MCF 10A (cell line): ENCODE data around the gene VAMP4. TPM values are rescaled to one million over a fixed set of nuclear protein-coding genes. Genes with fewer than 3 reads are reported as not detected.
"Not testable (repeated sequence)": the region's sequence is repeated elsewhere in the genome, so short reads cannot be mapped to it uniquely, and the experiment has no call there.

Source experiments
- BruUV-seq: library from RNA; stranded (reverse); fragments of 400-500 nt; replicated peaks from 2 replicates; lab custom pipeline; 2021; lab: Mats Ljungman, UMichigan
- CTCF ChIA-PET: fragments of 300-600 bp; sonication (Branson Sonifier 250); formaldehyde crosslinking; extraction: SDS; loops from one replicate; lab custom pipeline; 2021; ENCODE audit warnings: antibody characterized with exemption, inconsistent platforms; lab: Yijun Ruan, JAX
- POLR2A ChIA-PET: fragments of 300-600, 350-650 bp; sonication (Branson Sonifier 250); formaldehyde crosslinking; extraction: SDS; loops from one replicate; lab custom pipeline; 2020; ENCODE audit warnings: antibody characterized with exemption, inconsistent platforms; lab: Yijun Ruan, JAX
- DNase-seq: peaks from one replicate; pipeline ENCODE4 v3.0.0-alpha.2; 2018; ENCODE audit not compliant: unreplicated experiment
- H3K27ac Mint-ChIP-seq: one replicate; pipeline ENCODE4 v1.8.0; 2022; ENCODE audit warnings: mild to moderate bottlenecking, low read depth, mixed read lengths; ENCODE audit not compliant: unreplicated experiment
- H3K27me3 Mint-ChIP-seq: one replicate; pipeline ENCODE4 v1.8.0; 2022; ENCODE audit warnings: mixed read lengths; ENCODE audit not compliant: insufficient read depth, unreplicated experiment
- H3K36me3 Mint-ChIP-seq: one replicate; pipeline ENCODE4 v1.8.0; 2022; ENCODE audit warnings: mild to moderate bottlenecking, moderate library complexity, mixed read lengths; ENCODE audit not compliant: insufficient read depth, unreplicated experiment
- H3K4me1 Mint-ChIP-seq: one replicate; pipeline ENCODE4 v1.8.0; 2022; ENCODE audit warnings: mixed read lengths; ENCODE audit not compliant: insufficient read depth, unreplicated experiment
- H3K4me3 Mint-ChIP-seq: one replicate; pipeline ENCODE4 v1.8.0; 2022; ENCODE audit warnings: mild to moderate bottlenecking, moderate library complexity, mixed read lengths; ENCODE audit not compliant: unreplicated experiment
- H3K9me3 Mint-ChIP-seq: one replicate; pipeline ENCODE4 v1.8.0; 2022; ENCODE audit warnings: mixed read lengths; ENCODE audit not compliant: unreplicated experiment
- intact Hi-C: fragments of 100-400 bp; cut with micrococcal nuclease; formaldehyde crosslinking; loops from 2 replicates; pipeline ENCODE4 v1.14.1; 2022
- total RNA-seq: library from RNA; stranded (reverse); gene quantifications from 2 replicates; pipeline ENCODE4 v1.2.3, GENCODE V29; 2022
- TF ChIP-seq, protein P1 (sequence below): fragments of 200-600 bp; IDR thresholded peaks from one replicate; pipeline ENCODE4 v1.8.0; 2022; ENCODE audit warnings: antibody characterized with exemption, mild to moderate bottlenecking; ENCODE audit not compliant: unreplicated experiment

The VAMP4 gene
- total RNA-seq, 1 experiment from 2014 or later = 20.2 TPM

DNA sequence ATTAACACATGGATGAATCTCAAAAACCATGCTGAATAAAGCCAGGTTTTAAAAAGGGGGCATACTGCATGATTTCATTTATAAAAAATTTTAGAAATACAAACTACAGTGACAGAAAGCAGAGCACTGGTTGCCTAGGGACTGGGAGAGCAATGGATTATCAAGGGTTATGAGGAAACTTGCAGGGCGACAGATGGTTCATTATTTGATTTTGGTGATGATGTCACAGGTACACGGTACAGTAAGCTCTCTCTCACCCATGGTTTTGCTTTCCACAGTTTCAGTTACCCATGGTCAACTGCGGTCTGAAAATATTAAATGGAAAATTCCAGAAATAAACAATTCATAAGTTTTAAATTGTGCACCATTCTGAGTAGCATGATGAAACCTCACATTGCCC is 14.1 kb downstream of the VAMP4 start:
- ChIA-PET POLR2A (interaction anchor here (0.6 to 3.4 kb wide), 3 partner anchors 8 to 13 kb away, joined by 3 to 27 read pairs (median 3); partner anchors contain the start of gene VAMP4), CTCF (interaction anchor here (1.1 kb wide), 1 partner anchor 258 kb away, joined by 4 read pairs; no protein-coding TSS in a partner anchor)
- TF ChIP-seq, protein P1, sequence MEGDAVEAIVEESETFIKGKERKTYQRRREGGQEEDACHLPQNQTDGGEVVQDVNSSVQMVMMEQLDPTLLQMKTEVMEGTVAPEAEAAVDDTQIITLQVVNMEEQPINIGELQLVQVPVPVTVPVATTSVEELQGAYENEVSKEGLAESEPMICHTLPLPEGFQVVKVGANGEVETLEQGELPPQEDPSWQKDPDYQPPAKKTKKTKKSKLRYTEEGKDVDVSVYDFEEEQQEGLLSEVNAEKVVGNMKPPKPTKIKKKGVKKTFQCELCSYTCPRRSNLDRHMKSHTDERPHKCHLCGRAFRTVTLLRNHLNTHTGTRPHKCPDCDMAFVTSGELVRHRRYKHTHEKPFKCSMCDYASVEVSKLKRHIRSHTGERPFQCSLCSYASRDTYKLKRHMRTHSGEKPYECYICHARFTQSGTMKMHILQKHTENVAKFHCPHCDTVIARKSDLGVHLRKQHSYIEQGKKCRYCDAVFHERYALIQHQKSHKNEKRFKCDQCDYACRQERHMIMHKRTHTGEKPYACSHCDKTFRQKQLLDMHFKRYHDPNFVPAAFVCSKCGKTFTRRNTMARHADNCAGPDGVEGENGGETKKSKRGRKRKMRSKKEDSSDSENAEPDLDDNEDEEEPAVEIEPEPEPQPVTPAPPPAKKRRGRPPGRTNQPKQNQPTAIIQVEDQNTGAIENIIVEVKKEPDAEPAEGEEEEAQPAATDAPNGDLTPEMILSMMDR = no peak
- H3K4me1 Mint-ChIP-seq = peaks cover 10% of the 10 kb centered on the region
- H3K4me3 Mint-ChIP-seq = no peak overlapping the region
- DNase-seq = no peak
- no peak overlapping the region for H3K27ac Mint-ChIP-seq
- intact Hi-C loops = no loop called here
- no TSS peak for BruUV-seq
- H3K9me3 Mint-ChIP-seq = peaks cover 11% of the 10 kb centered on the region
- H3K27me3 Mint-ChIP-seq = no peaks in the 10 kb centered on the region
- H3K36me3 Mint-ChIP-seq = peaks cover 53% of the 10 kb centered on the region

DNA sequence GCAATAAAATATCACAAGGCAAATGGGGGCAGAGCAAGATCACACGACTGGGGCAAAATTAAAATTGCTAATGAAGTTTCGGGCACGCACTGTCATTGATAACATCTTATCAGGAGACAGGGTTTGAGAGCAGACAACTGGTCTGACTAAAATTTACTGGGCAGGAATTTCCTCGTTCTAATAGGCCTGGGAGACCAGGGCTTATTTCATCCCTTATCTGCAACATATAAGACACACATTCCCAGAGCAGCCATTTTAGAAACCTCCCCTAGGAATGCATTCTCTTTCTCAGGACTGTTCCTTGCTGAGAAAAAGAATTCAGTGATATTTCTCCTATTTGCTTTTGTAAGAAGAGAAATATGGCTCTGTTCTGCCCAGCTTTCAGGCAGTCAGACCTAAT is 18.7 kb downstream of the VAMP4 start:
- DNase-seq, CTCF ChIA-PET, POLR2A ChIA-PET: not testable (repeated sequence)

DNA sequence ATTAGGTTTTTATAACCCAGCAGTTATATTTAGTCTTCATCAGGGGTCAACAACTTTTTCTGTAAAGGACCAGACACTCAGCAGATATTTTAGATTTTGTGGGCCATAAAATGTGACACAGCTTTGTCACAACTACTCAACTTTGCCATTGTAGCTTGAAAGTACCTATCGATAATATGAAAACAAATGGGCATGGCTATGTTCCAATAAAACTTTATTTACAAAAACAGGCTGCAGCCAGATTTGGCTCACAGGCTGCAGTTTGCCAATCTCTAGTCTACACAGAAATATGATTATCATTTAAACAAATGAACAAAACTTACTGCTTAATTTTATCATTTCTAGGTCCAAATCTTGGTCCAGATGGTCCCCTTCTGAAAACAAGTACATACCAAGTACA is 23.0 kb downstream of the VAMP4 start:
- TF ChIP-seq, protein P1 = no peak
- POLR2A ChIA-PET = interaction anchor here (0.6 to 6.4 kb wide), 4 partner anchors 9 to 169 kb away, joined by 3 to 36 read pairs (median 3); partner anchors contain the start of gene VAMP4

More for the DNA sequence above, 18.7 kb downstream of the VAMP4 start:
- H3K27me3 Mint-ChIP-seq, H3K4me1 Mint-ChIP-seq, intact Hi-C loops, H3K27ac Mint-ChIP-seq, BruUV-seq, H3K4me3 Mint-ChIP-seq: not testable (repeated sequence)
- Mint-ChIP-seq H3K36me3 (peaks cover 59% of the 10 kb centered on the region), H3K9me3 (peaks cover 13% of the 10 kb centered on the region)

DNA sequence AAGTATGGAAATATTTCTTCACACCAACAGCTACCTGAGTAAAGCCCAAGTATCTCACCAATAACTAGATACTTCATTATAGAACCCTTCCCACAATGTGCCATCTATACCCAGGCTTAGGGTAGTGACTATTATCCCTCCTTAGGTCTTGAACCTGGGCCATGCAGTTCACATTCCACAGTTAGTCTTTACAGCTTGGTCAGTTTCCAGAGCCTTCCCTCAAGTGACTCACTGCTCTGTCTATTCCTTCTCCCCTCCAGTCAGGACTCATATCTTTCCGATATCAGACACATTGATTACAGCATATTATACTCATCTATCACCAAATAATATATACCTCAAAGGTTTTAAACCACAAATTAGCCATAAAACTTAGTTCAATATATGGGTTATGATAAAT is 23.6 kb downstream of the VAMP4 start:
- BruUV-seq = no TSS peak
- Mint-ChIP-seq H3K27ac (no peak overlapping the region), H3K4me3 (no peak overlapping the region), H3K9me3 (peaks cover 7% of the 10 kb centered on the region), H3K27me3 (no peaks in the 10 kb centered on the region), H3K36me3 (peaks cover 23% of the 10 kb centered on the region), H3K4me1 (peaks cover 6% of the 10 kb centered on the region)
- CTCF ChIA-PET = interaction anchor here (0.6 to 10.1 kb wide), 14 partner anchors 8 to 463 kb away, joined by 3 to 69 read pairs (median 4); partner anchors contain the start of genes FMO4 and VAMP4
- TF ChIP-seq, protein P1 = no peak
- intact Hi-C loops = loop anchor here (5.0 kb wide), 1 partner anchor 636 kb away; no protein-coding TSS in a partner anchor
- POLR2A ChIA-PET = interaction anchor here (0.6 to 6.4 kb wide), 3 partner anchors 10 to 168 kb away, joined by 3 to 36 read pairs (median 3); partner anchors contain the start of gene VAMP4
- DNase-seq = no peak

More for the DNA sequence above, 23.0 kb downstream of the VAMP4 start:
- DNase-seq = no peak
- Mint-ChIP-seq H3K36me3 (peaks cover 29% of the 10 kb centered on the region), H3K27me3 (no peaks in the 10 kb centered on the region), H3K4me1 (peaks cover 6% of the 10 kb centered on the region), H3K4me3 (no peak overlapping the region), H3K9me3 (peaks cover 13% of the 10 kb centered on the region), H3K27ac (no peak overlapping the region)
- no TSS peak for BruUV-seq
- CTCF ChIA-PET = interaction anchor here (1.1 to 10.1 kb wide), 7 partner anchors 9 to 266 kb away, joined by 3 to 69 read pairs (median 4); partner anchors contain the start of gene VAMP4
- intact Hi-C loops = loop anchor here (5.0 kb wide), 1 partner anchor 637 kb away; no protein-coding TSS in a partner anchor
